ENCODE results near the gene TXN2. TPM values are rescaled to one million over a fixed set of nuclear protein-coding genes. Genes with fewer than 3 reads are reported as not detected.
"Not testable (repeated sequence)": the region's sequence is repeated elsewhere in the genome, so short reads cannot be mapped to it uniquely, and the experiment has no call there.

Gene TXN2
- total RNA-seq, 1 donor from 2014 or later: 98.7 TPM

DNA sequence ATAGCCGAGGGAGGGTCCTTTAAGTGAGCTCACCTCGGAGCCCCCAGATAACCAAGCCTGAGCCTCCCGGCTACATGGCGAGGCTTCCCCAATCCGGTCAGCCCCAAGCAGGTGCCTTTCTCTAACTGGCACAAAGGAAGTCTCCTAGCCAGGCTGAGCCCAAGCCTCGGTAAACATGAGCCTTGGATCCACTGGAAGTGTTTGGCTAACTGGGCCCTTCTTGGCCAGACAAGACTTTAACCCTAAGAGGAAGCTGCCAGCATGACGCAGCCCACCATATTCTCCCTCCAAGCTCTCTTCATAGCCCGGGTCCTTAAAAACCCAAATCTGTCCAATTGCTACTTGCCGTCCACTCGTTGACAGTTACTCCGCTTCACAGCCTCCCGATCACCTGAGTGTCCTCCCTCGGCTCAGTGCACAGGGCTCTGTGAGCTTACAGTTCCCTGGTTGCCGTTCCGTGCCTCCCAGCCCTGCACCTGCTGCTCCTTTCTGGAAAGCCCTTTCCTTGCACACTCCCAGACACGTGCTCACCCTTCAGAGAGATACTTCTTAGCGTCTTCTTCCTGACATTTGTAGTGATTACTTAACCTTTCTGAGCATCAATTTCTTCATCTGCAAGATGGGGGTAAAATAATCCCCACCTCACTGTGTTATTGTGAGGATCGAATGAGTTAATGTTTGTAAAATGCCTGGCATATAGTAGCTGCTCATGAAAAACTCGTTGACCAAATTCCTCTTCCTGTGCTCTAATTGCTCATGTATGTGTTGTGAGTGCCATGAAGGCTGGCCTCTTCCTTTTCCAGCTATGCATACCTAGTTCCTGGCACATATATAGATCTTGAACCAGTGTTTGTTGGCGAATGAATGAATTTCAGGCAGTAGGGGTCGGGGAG lies 25.6 kb downstream of the TXN2 start:
- Mint-ChIP-seq H3K27ac (peak overlapping the region; percentile 77), H3K36me3 (ENCODE audit: low read depth) (no peaks in the 10 kb centered on the region), H3K27me3 (no peaks in the 10 kb centered on the region), H3K4me1 (peaks cover 41% of the 10 kb centered on the region), H3K4me3 (peak overlapping the region; percentile 71), H3K9me3 (no peaks in the 10 kb centered on the region)
- intact Hi-C loops (cut with micrococcal nuclease): loop anchor here (2.0 to 10.0 kb wide), 3 partner anchors 25 to 123 kb away; partner anchors contain the start of genes EIF3D and TXN2
- DNase-seq: no peak

DNA sequence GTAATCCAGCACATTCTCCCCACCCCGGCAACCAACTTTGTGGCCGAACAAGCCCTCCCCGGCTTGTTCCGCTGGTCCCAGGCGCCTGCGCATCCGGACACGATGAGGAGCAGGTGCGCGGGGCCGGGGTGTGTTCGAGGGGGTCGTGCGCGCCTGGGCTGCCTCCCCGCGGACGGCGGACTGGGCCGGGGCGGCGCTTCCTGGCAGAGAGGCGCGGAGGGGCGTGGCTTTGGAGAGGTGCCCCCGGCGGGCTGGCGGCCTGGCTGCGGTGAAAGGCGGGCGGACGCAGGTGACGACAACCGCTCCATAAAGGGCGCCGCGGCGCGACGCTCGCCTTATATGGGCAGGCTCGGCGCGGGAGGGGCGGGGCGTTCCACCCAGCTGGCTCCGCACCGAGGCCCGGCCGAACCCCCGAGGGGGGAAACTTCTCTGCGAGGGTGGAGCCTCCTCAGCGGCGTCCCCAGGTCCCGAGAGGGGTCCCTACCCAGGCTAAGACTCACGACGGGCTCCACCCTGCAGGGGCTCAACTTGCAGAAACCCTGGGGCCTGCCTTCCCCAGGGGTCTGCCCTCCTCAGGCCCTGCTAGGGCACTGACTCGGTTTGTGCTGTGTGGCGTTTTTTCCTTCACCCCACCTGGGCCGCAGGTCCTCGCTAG lies 26.4 kb downstream of the TXN2 start:
- intact Hi-C loops (cut with micrococcal nuclease): loop anchor here (2.0 to 10.0 kb wide), 3 partner anchors 26 to 122 kb away; partner anchors contain the start of genes EIF3D and TXN2
- peak overlapping the region; percentile 77 for H3K27ac Mint-ChIP-seq
- no peaks in the 10 kb centered on the region for H3K27me3 Mint-ChIP-seq
- peak overlapping the region; percentile 71 for H3K4me3 Mint-ChIP-seq
- H3K36me3 Mint-ChIP-seq (ENCODE audit: low read depth): no peaks in the 10 kb centered on the region
- peak; percentile 98 for DNase-seq
- peaks cover 41% of the 10 kb centered on the region for H3K4me1 Mint-ChIP-seq
- no peaks in the 10 kb centered on the region for H3K9me3 Mint-ChIP-seq

DNA sequence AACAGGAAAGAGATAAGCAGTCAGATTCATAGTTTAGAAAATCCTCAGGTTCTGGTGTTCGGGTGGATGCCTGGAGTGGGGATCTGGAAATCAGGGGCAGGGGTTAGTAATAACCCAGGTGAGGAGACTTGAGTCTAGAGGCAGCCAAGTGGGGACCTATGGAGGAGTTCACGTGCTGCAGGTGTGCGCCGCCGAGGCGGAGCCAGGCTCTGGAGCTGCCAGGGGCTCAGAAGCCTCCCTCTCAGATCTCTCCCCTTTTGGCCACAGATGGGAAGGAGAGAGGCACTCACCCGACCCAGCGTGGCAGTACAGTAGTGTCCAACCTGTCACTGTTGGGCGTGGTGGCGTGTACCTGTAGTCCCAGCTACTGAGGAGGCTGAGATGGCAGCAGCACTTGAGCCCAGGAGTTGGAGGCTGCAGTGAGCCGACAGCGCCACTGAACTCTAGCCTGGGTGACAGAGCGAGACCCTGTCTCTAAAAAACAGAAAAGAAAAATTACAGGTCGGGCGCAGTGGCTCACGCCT lies 27.5 kb downstream of the TXN2 start:
- no peaks in the 10 kb centered on the region for H3K9me3 Mint-ChIP-seq
- peak; percentile 65 for DNase-seq
- peak overlapping the region; percentile 69 for H3K4me3 Mint-ChIP-seq
- H3K36me3 Mint-ChIP-seq (ENCODE audit: low read depth): no peaks in the 10 kb centered on the region
- intact Hi-C loops (cut with micrococcal nuclease): loop anchor here (2.0 to 10.0 kb wide), 3 partner anchors 27 to 121 kb away; partner anchors contain the start of genes EIF3D and TXN2
- H3K4me1 Mint-ChIP-seq: peaks cover 41% of the 10 kb centered on the region
- no peaks in the 10 kb centered on the region for H3K27me3 Mint-ChIP-seq
- H3K27ac Mint-ChIP-seq: peak overlapping the region; percentile 82

DNA sequence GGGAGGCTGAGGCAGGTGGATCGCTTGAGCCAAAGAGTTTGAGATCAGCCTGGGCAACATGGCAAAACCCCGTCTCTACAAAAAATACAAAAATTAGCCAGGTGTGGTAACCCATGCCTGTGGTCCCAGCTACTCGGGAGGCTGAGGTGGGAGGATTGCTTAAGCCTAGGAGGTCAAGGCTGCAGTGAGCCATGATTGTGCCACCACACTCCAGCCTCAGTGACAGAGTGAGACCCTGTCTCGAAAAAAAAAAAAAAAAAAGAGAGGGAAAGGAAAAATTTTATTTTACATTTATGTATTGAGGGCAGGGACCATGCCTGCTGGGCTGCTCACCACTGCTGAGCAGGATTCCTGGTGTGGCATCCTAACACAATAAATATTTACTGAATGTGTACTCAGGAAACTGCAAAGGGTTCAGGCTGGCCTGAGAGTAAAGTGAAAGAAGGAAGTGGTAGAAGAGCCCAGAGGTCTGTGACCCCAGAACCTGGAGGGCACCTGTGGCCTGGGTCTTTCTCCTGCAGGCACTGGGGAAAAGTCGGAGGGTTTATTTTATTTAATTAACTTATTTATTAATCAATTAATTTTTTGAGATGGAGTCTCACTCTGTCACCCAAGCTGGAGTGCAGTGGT lies 28.3 kb downstream of the TXN2 start:
- intact Hi-C loops (cut with micrococcal nuclease): loop anchor here (10.0 kb wide), 1 partner anchor 72 kb away; the partner anchor contains the start of gene EIF3D
- peak; percentile 65 for DNase-seq
- Mint-ChIP-seq H3K4me3 (peak overlapping the region; percentile 72), H3K27ac (peak overlapping the region; percentile 92), H3K4me1 (peaks cover 42% of the 10 kb centered on the region)
- not testable (repeated sequence) for H3K9me3 Mint-ChIP-seq; H3K27me3 Mint-ChIP-seq; H3K36me3 Mint-ChIP-seq (ENCODE audit: low read depth)

DNA sequence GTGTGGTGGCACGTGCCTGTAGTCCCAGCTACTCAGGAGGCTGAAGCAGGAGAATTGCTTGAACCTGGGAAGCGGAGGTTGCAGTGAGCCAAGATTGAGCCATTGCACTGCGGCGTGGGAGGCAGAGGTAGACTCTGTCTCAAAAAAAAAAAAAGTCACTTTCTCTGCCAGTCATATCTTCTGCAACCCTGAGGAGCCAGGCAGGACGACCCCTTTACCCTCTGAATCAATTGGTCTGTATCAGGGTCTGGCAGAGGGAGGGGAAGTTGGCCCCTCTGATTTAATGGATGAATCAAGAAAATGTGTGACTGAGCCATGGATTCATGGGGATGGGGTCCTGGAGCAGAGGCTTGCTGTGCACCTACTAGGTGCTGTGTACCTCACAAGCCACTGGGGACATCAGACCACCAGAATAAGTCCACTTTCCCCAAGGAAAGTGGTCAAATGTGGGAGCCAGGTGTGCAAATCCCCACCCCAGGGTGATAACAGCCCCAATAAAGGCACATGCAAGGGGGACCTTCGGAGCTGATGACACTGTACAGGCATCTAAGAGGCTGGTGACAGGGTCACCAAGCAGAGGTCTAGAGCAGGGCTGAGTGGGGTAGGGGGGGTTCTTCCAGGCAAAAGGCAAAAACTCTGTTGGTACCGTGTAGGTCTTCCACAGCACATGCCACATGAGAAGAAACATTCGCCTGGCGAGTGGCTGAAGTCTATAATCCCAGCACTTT lies 29.0 kb downstream of the TXN2 start:
- H3K27me3 Mint-ChIP-seq: no peaks in the 10 kb centered on the region
- peak overlapping the region; percentile 71 for H3K4me3 Mint-ChIP-seq
- intact Hi-C loops (cut with micrococcal nuclease): loop anchor here (10.0 kb wide), 1 partner anchor 72 kb away; the partner anchor contains the start of gene EIF3D
- H3K4me1 Mint-ChIP-seq: peaks cover 43% of the 10 kb centered on the region
- DNase-seq: peak; percentile 69
- peak overlapping the region; percentile 92 for H3K27ac Mint-ChIP-seq
- no peaks in the 10 kb centered on the region for H3K9me3 Mint-ChIP-seq
- no peaks in the 10 kb centered on the region for H3K36me3 Mint-ChIP-seq (ENCODE audit: low read depth)

DNA sequence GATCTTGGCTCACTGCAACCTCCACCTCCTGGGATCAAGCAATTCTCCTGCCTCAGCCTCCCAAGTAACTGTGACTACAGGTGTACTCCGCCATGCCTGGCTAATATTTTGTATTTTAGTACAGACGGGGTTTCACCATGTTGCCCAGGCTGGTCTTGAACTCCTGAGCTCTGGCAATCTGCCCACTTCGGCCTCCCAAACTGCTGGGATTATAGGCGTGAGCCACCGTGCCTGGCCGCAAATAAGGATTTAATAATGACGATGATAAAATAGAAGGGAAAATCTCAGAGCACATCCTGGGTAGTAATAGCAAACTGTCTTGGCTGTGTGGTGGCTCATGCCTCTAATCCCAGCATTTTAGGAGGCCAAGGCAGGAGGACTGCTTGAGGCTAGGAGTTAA lies 30.5 kb downstream of the TXN2 start:
- not testable (repeated sequence) for H3K9me3 Mint-ChIP-seq; H3K4me3 Mint-ChIP-seq; DNase-seq; H3K36me3 Mint-ChIP-seq (ENCODE audit: low read depth); H3K27me3 Mint-ChIP-seq
- H3K27ac Mint-ChIP-seq: peak overlapping the region; percentile 92
- H3K4me1 Mint-ChIP-seq: peaks cover 41% of the 10 kb centered on the region
- intact Hi-C loops (cut with micrococcal nuclease): loop anchor here (1.0 to 10.0 kb wide), 3 partner anchors 16 to 74 kb away; partner anchors contain the start of gene EIF3D

DNA sequence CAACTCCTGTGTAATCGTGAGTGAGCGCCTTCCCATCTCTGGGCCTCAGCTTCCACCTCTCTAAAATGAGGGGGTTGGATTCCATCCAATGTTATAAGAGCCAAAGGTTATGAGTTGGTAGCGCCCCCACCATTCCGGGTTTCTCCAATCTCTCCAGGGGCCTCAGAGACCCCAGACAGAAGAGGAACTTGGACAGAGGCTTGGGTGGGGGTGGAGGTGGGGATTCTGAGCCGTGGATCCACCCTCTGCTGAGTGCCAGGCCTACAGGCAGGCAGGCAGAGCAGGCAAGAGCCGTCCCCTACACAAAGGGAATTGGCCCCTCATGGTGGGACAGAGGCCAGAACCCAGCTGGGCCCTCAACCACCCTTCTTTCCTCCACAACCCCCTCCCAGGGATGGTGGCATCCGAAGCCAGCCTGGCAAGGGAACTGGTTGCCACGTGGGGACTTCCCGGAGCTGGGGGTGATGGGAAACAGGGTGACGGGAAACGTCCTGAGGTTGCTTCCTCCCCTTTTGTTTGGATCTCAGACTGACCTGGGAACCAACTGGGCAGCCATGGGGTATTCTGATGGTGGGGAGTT lies 31.8 kb downstream of the TXN2 start:
- Mint-ChIP-seq H3K27me3 (no peaks in the 10 kb centered on the region), H3K36me3 (ENCODE audit: low read depth) (no peaks in the 10 kb centered on the region), H3K9me3 (no peaks in the 10 kb centered on the region), H3K27ac (peak overlapping the region; percentile 45), H3K4me1 (peaks cover 39% of the 10 kb centered on the region), H3K4me3 (no peak overlapping the region)
- intact Hi-C loops (cut with micrococcal nuclease): loop anchor here (2.0 to 10.0 kb wide), 2 partner anchors 15 to 75 kb away; partner anchors contain the start of gene EIF3D
- DNase-seq: no peak

DNA sequence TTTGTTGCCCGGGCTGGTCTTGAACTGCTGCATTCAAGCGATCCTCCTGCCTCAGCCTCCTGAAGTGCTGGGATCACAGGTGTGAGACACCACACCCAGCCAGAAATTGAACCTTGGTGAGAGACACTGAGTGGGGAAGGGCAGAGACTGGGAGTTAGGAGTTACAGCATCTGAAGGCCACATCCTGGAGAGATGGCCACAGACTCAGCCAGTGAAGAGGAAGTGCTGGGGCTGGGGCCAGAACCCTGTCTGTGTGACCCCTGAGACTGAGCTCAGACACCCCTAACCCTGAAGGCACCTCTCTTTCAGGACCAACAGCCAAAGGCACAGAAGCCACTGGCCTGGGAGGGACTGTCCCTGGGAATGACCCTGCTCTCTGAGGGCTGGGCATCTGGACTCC lies 33.8 kb downstream of the TXN2 start:
- H3K4me3 Mint-ChIP-seq: no peak overlapping the region
- H3K27ac Mint-ChIP-seq: no peak overlapping the region
- no peaks in the 10 kb centered on the region for H3K36me3 Mint-ChIP-seq (ENCODE audit: low read depth)
- intact Hi-C loops (cut with micrococcal nuclease): no loop called here
- peaks cover 30% of the 10 kb centered on the region for H3K4me1 Mint-ChIP-seq
- DNase-seq: no peak
- H3K27me3 Mint-ChIP-seq: no peaks in the 10 kb centered on the region
- H3K9me3 Mint-ChIP-seq: no peaks in the 10 kb centered on the region

DNA sequence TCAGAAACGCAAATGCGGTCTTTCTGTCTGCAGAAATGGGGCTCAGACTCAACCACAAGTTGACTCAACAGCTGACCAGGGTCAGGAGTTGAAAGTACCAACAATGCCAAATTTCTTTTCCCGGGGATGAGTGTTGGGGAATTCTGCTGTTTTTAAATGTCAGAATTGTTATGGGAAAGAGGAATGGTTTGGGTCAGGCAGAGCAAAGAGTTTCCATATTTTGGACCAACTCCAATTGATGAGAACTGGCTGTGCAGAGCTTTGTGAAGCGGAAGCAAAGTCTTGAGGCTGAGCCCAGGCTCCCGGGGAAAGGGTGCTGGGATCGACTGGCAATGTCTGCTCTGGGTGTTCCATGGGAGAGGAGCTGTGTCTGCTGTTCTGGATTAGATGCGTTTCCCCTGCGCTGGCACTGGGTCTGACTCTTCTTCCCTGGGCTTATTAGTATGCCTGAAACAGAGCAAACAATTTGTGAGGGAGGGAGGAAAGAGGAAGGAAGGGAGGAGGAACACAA lies 36.2 kb downstream of the TXN2 start:
- Mint-ChIP-seq H3K36me3 (ENCODE audit: low read depth) (no peaks in the 10 kb centered on the region), H3K9me3 (no peaks in the 10 kb centered on the region), H3K4me1 (peaks cover 23% of the 10 kb centered on the region), H3K27me3 (no peaks in the 10 kb centered on the region), H3K27ac (no peak overlapping the region), H3K4me3 (no peak overlapping the region)
- no peak for DNase-seq
- intact Hi-C loops (cut with micrococcal nuclease): no loop called here

DNA sequence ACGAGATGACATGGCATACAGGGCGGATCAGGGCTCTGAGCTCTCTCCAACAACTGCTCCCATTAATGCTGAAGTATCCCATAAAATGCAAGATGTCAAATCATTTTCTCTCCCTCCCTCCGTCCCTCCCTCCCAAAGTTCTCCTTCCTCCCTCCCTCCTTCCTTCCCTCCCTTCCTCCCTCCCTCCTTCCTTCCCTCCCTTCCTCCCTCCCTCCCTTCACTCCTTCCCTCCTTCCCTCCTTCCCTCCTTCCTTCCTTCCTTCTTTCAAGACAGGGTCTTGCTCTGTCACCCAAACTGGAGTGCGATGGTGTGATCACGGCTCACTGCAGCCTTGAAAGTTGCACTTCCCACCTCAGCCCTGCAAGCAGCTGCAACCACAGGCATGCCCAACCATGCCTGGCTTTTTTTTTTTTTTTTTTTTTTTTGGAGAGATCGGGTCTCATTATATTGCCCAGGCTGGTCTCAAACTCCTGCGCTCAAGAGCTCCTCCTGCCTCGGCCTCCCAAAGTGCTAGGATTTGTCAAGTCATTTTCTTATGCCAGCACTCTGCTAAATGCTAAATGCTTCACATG lies 38.2 kb downstream of the TXN2 start:
- Mint-ChIP-seq H3K27me3 (no peaks in the 10 kb centered on the region), H3K36me3 (ENCODE audit: low read depth) (no peaks in the 10 kb centered on the region), H3K4me3 (no peak overlapping the region), H3K27ac (no peak overlapping the region), H3K4me1 (peaks cover 27% of the 10 kb centered on the region), H3K9me3 (no peaks in the 10 kb centered on the region)
- no peak for DNase-seq
- intact Hi-C loops (cut with micrococcal nuclease): no loop called here

DNA sequence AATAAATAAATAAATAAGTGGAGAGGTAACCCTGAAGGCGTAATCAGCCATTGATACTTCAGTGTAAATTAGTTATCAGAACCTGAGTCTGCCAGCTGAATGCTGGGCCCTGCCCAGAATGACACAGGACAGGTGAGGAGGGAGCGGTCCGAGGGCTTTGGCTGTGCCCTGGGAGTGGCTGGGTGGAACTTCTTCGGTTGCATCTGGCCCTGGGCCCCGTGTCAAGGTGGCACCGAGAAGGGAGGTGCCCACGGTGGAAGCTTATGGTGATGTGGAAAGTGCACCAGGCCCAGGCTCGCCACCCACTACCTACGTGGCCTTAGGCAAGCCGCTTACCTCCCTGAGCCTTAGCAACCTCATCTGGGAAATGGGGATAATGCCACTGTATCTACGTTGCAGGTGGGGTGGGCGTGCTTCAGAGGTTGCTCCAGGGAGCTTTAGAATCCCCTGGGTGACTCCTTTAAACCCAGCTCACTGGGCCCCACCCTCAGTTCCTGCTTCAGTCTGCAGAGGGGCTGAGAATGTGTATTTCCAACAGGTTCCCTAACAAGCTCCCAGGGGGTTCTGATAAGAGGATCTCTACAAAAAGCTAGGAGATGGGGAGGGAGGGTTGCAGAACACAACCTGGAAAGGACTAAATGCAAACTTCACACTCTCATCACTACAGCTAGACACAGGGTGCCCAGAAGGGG lies 38.8 kb downstream of the TXN2 start:
- no peak for DNase-seq
- no peak overlapping the region for H3K27ac Mint-ChIP-seq
- no peaks in the 10 kb centered on the region for H3K9me3 Mint-ChIP-seq
- H3K4me3 Mint-ChIP-seq: no peak overlapping the region
- intact Hi-C loops (cut with micrococcal nuclease): no loop called here
- H3K36me3 Mint-ChIP-seq (ENCODE audit: low read depth): no peaks in the 10 kb centered on the region
- no peaks in the 10 kb centered on the region for H3K27me3 Mint-ChIP-seq
- peaks cover 24% of the 10 kb centered on the region for H3K4me1 Mint-ChIP-seq

DNA sequence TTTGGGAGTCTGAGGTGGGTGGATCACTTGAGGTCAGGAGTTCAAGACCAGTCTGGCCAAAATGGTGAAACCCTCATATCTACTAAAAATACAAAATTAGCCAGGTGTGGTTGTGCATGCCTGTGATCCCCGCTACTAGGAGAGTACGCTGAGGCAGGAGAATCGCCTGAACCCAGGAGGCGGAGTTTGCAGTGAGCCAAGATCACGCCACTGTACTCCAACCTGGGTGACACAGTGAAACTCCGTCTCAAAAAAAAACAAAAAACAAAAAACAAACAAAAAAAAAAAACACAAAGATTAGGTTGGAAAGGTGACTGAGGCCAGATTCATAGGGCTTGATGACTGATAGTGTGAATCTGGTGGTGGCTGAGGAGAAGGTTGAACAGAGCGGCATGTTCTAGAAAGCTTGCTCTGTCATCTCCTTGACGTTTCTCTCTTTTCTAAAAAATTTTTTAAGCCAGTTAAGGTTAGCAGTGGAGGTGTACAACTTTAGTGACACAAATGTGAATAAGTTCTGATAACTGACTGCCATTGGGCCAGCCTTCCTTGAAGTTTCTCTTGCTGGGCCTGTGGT lies 40.9 kb downstream of the TXN2 start:
- Mint-ChIP-seq H3K36me3 (ENCODE audit: low read depth) (no peaks in the 10 kb centered on the region), H3K4me1 (peaks cover 30% of the 10 kb centered on the region), H3K27me3 (no peaks in the 10 kb centered on the region), H3K27ac (peak overlapping the region; percentile 25), H3K4me3 (no peak overlapping the region), H3K9me3 (no peaks in the 10 kb centered on the region)
- intact Hi-C loops (cut with micrococcal nuclease): no loop called here
- DNase-seq: no peak

Measured in activated CD4-positive, alpha-beta T cell treated with anti-CD3 and anti-CD28 coated beads, Interleukin-2, amount 10 ng/mL, durations not matched to agents 24 days and 14 days (primary cell).